ENCODE results near the gene MYH10. TPM values are rescaled to one million over a fixed set of nuclear protein-coding genes. Genes with fewer than 3 reads are reported as not detected.

MYH10 gene
- total and polyA plus RNA-seq, 4 donors, result 9.1 to 79.1 (median 25.9) TPM

- peak overlapping the region; percentile 74 to 83 for H3K27ac ChIP-seq (ENCODE audit: low read depth in 1 of 2, low read length in 2 of 2)
- no peak overlapping the region for H3K4me3 ChIP-seq (ENCODE audit: low read depth in 1 of 3, low read length in 3 of 3)
- no peak overlapping the region for H3K9ac ChIP-seq (ENCODE audit: low read depth in 1 of 2, low read length in 2 of 2)
- 97% methylated on average over 3 of the region's 3 CpGs for WGBS
- no peaks in the 10 kb centered on the region for H3K9me3 ChIP-seq (ENCODE audit: control insufficient read depth in 4 of 4, low read length in 3 of 4)
- H3K27me3 ChIP-seq (ENCODE audit: control insufficient read depth in 4 of 4, insufficient read depth in 4 of 4, low read length in 3 of 4), result no peaks in the 10 kb centered on the region
- H3K36me3 ChIP-seq (ENCODE audit: control insufficient read depth in 4 of 4, insufficient read depth in 3 of 4, low read depth in 1 of 4, low read length in 3 of 4), result no peaks in the 10 kb centered on the region
- H3K4me1 ChIP-seq (ENCODE audit: control insufficient read depth in 4 of 4, insufficient read depth in 4 of 4, low read length in 3 of 4), result peaks cover 6 to 39% (median 30%) of the 10 kb centered on the region in 4 donors
- TF ChIP-seq NR2F2 (IDR thresholded peaks at IDR 0.05) (no peak), HNF4A (conservative IDR thresholded peaks at IDR 0.05) (no peak), HNF4G (IDR thresholded peaks at IDR 0.05) (no peak), TAF1 (conservative IDR thresholded peaks at IDR 0.05) (no peak), YY1 (IDR thresholded peaks at IDR 0.05) (no peak), ZBTB33 (IDR thresholded peaks at IDR 0.05) (no peak), GABPA (IDR thresholded peaks at IDR 0.05 in 1 of 2, conservative IDR thresholded peaks at IDR 0.05 in 1 of 2) (no peak), RXRA (IDR thresholded peaks at IDR 0.05) (no peak), CTCF (IDR thresholded peaks at IDR 0.05; ENCODE audit: low read depth, low read length, missing input control) (no peak), JUND (IDR thresholded peaks at IDR 0.05) (no peak), FOXA2 (IDR thresholded peaks at IDR 0.05) (no peak), FOXA1 (IDR thresholded peaks at IDR 0.05) (no peak), MAX (IDR thresholded peaks at IDR 0.05) (no peak), SP1 (IDR thresholded peaks at IDR 0.05) (no peak), EGR1 (IDR thresholded peaks at IDR 0.05; ENCODE audit: low read depth in 2 of 2) (no peak), RAD21 (IDR thresholded peaks at IDR 0.05) (no peak)
- no peak for DNase-seq (ENCODE audit: low spot score)
Measured at GRCh38 chr17:8426802-8427201, 203.7 kb downstream of the MYH10 start.

- DNase-seq (ENCODE audit: low spot score), result no peak
- H3K9ac ChIP-seq (ENCODE audit: low read depth in 1 of 2, low read length in 2 of 2), result no peak overlapping the region
- H3K27ac ChIP-seq (ENCODE audit: low read depth in 1 of 2, low read length in 2 of 2), result peak overlapping the region; percentile 74 to 83
- H3K9me3 ChIP-seq (ENCODE audit: control insufficient read depth in 4 of 4, low read length in 3 of 4), result no peaks in the 10 kb centered on the region
- no peaks in the 10 kb centered on the region for H3K27me3 ChIP-seq (ENCODE audit: control insufficient read depth in 4 of 4, insufficient read depth in 4 of 4, low read length in 3 of 4)
- WGBS, result 48% methylated on average over 6 of the region's 6 CpGs
- H3K4me3 ChIP-seq (ENCODE audit: low read depth in 1 of 3, low read length in 3 of 3), result no peak overlapping the region
- H3K4me1 ChIP-seq (ENCODE audit: control insufficient read depth in 4 of 4, insufficient read depth in 4 of 4, low read length in 3 of 4), result peaks cover 5 to 39% (median 31%) of the 10 kb centered on the region in 4 donors
- no peaks in the 10 kb centered on the region for H3K36me3 ChIP-seq (ENCODE audit: control insufficient read depth in 4 of 4, insufficient read depth in 3 of 4, low read depth in 1 of 4, low read length in 3 of 4)
- TF ChIP-seq SP1 (IDR thresholded peaks at IDR 0.05), result no peak
- no peak for TF ChIP-seq ATF3 (IDR thresholded peaks at IDR 0.05)
- TF ChIP-seq YY1 (IDR thresholded peaks at IDR 0.05), result peak; percentile 54
- no peak for TF ChIP-seq TAF1 (conservative IDR thresholded peaks at IDR 0.05)
- TF ChIP-seq EGR1 (IDR thresholded peaks at IDR 0.05; ENCODE audit: low read depth in 2 of 2), result peak in 1 of 2 donors; percentile 56
- peak in 1 of 2 donors; percentile 60 for TF ChIP-seq RXRA (IDR thresholded peaks at IDR 0.05)
- no peak for TF ChIP-seq RAD21 (IDR thresholded peaks at IDR 0.05)
- TF ChIP-seq MAX (IDR thresholded peaks at IDR 0.05), result no peak
- TF ChIP-seq GABPA (IDR thresholded peaks at IDR 0.05 in 1 of 2, conservative IDR thresholded peaks at IDR 0.05 in 1 of 2), result no peak
- peak; percentile 51 to 93 for TF ChIP-seq JUND (IDR thresholded peaks at IDR 0.05)
- TF ChIP-seq HNF4A (conservative IDR thresholded peaks at IDR 0.05), result peak in 1 of 2 donors; percentile 71
- no peak for TF ChIP-seq REST (IDR thresholded peaks at IDR 0.05)
- no peak for TF ChIP-seq ZBTB33 (IDR thresholded peaks at IDR 0.05)
- TF ChIP-seq CTCF (IDR thresholded peaks at IDR 0.05; ENCODE audit: low read depth, low read length, missing input control), result no peak
Measured at GRCh38 chr17:8426094-8426720, 204.3 kb downstream of the MYH10 start.

Data from liver (tissue), 9 donors.